ENCODE data around the gene ATP6V1B1. TPM values are rescaled to one million over a fixed set of nuclear protein-coding genes. Genes with fewer than 3 reads are reported as not detected.

Gene ATP6V1B1
- total and polyA plus RNA-seq, 9 of the 15 experiments (the other 6 are each of a cell fraction or from before 2014, with no cell fraction given) = not detected

GRCh38 chr2:70887208-70887549 is 48.5 kb upstream of the ATP6V1B1 start:
- no TSS peak for BruUV-seq (replicated peaks)
- FAIRE-seq (no peak), DNase-seq (ENCODE audit: extremely low read depth in 1 of 4, low spot score in 3 of 4) (no peak), ATAC-seq (no peak)
- TF ChIP-seq ZKSCAN1 (IDR thresholded peaks at IDR 0.05; ENCODE audit: low read depth, low read length) (no peak), CBX3 (IDR thresholded peaks at IDR 0.05; ENCODE audit: borderline replicate concordance in 1 of 2, low read length in 2 of 2) (no peak), E2F3 (CRISPR knock-in tag; IDR thresholded peaks at IDR 0.05) (no peak), CREM (IDR thresholded peaks at IDR 0.05; ENCODE audit: low read depth) (no peak), FOXA1 (IDR thresholded peaks at IDR 0.05; ENCODE audit: borderline replicate concordance) (no peak), HES1 (IDR thresholded peaks at IDR 0.05; ENCODE audit: low read depth) (no peak), JUNB (CRISPR knock-in tag; conservative IDR thresholded peaks at IDR 0.05) (no peak), CHAMP1 (IDR thresholded peaks at IDR 0.05) (no peak), NELFE (IDR thresholded peaks at IDR 0.05; ENCODE audit: insufficient read depth, insufficient read length) (no peak), MEIS2 (IDR thresholded peaks at IDR 0.05; ENCODE audit: partially characterized antibody) (no peak), RBM22 (IDR thresholded peaks at IDR 0.05; ENCODE audit: low read depth, low read length, poor library complexity, severe bottlenecking) (no peak)
- Histone ChIP-seq H3K9me3 (replicated peaks; ENCODE audit: control insufficient read depth, insufficient read depth, low read depth, low read length) (no peaks in the 10 kb centered on the region), H4K20me1 (replicated peaks; ENCODE audit: control insufficient read depth, insufficient read depth, low read length) (no peaks in the 10 kb centered on the region), H3K4me1 (replicated peaks in 1 of 2; ENCODE audit: control insufficient read depth in 2 of 2, insufficient read depth in 2 of 2, low read length in 2 of 2) (peaks cover 0 to 8% of the 10 kb centered on the region in 2 experiments; a peak in 1 of 5 replicates), H2AFZ (ENCODE audit: low read depth, low read length) (no peak overlapping the region), H3K79me2 (ENCODE audit: control insufficient read depth, insufficient read depth, low read length) (no peaks in the 10 kb centered on the region), H3K4me2 (ENCODE audit: insufficient read depth, low read length) (no peak overlapping the region), H3K9me1 (ENCODE audit: control insufficient read depth, insufficient read depth, low read length) (no peaks in the 10 kb centered on the region), H3K36me3 (ENCODE audit: control insufficient read depth, insufficient read depth, low read length) (no peaks in the 10 kb centered on the region), H3K27ac (ENCODE audit: extremely low read depth, low read depth, low read length) (no peak overlapping the region), H3K27me3 (ENCODE audit: control insufficient read depth in 2 of 2, insufficient read depth in 2 of 2, low read length in 2 of 2) (peaks cover 18 to 44% of the 10 kb centered on the region in 2 experiments; a peak in 4 of 5 replicates), H3K9ac (ENCODE audit: insufficient read depth in 1 of 2, low read depth in 2 of 2, low read length in 2 of 2) (no peak overlapping the region), H3K4me3 (no peak overlapping the region)
- intact Hi-C loops (cut with micrococcal nuclease) (no loop called here), in situ Hi-C loops (cut with MboI) (no loop called here)
- CTCF ChIA-PET (ENCODE audit: low intra/inter-chr PET ratio) = no interaction called here
- 23% methylated on average over 8 of the region's 8 CpGs for WGBS (ENCODE audit: insufficient coverage, low coverage, missing lambda C conversion rate)
- POLR2A ChIA-PET = no interaction called here
